Measurements from ENCODE around the gene P4HTM.

The P4HTM gene

GRCh38 chr3:49023775-49024174 lies 33.7 kb downstream of the P4HTM start:
- no peak for DNase-seq (ENCODE audit: low read depth in 2 of 2)

GRCh38 chr3:49024449-49024848 lies 34.4 kb downstream of the P4HTM start:
- DNase-seq (ENCODE audit: low read depth in 2 of 2), result no peak

GRCh38 chr3:49025005-49025792 lies 35.2 kb downstream of the P4HTM start:
- DNase-seq (ENCODE audit: low read depth in 2 of 2), result no peak

- no peak for DNase-seq (ENCODE audit: low read depth in 2 of 2)
Observed at GRCh38 chr3:49025793-49026520, 35.9 kb downstream of the P4HTM start.

- DNase-seq (ENCODE audit: low read depth in 2 of 2), result no peak
Observed at GRCh38 chr3:49026536-49026935, 36.5 kb downstream of the P4HTM start.

GRCh38 chr3:49027634-49028033 lies 37.6 kb downstream of the P4HTM start:
- DNase-seq (ENCODE audit: low read depth in 2 of 2), result no peak

- no peak for DNase-seq (ENCODE audit: low read depth in 2 of 2)
Observed at GRCh38 chr3:49028298-49028672, 38.2 kb downstream of the P4HTM start.

GRCh38 chr3:49028673-49029562 lies 38.9 kb downstream of the P4HTM start, which contains the start of gene IMPDH2:
IMPDH2 (minus strand) TSS chr3:49029398; CDS start chr3:49029350, 48 bp downstream.
- peak; percentile 89 for DNase-seq (ENCODE audit: low read depth in 2 of 2)

GRCh38 chr3:49029563-49029884 lies 39.5 kb downstream of the P4HTM start:
- DNase-seq (ENCODE audit: low read depth in 2 of 2), result no peak

- no peak for DNase-seq (ENCODE audit: low read depth in 2 of 2)
Observed at GRCh38 chr3:49030321-49030720, 40.3 kb downstream of the P4HTM start.

- DNase-seq (ENCODE audit: low read depth in 2 of 2), result no peak
Observed at GRCh38 chr3:49032646-49033304, 42.7 kb downstream of the P4HTM start.

- DNase-seq (ENCODE audit: low read depth in 2 of 2), result no peak
Observed at GRCh38 chr3:49034650-49035049, 44.6 kb downstream of the P4HTM start.

GRCh38 chr3:49035281-49035680 lies 45.2 kb downstream of the P4HTM start:
- DNase-seq (ENCODE audit: low read depth in 2 of 2), result no peak

- no peak for DNase-seq (ENCODE audit: low read depth in 2 of 2)
Observed at GRCh38 chr3:49053543-49053942, 63.5 kb downstream of the P4HTM start.

GRCh38 chr3:49054344-49054862 lies 64.4 kb downstream of the P4HTM start:
- no peak for DNase-seq (ENCODE audit: low read depth in 2 of 2)

All from stimulated activated CD4-positive, alpha-beta T cell treated with anti-CD3 and anti-CD28 coated beads, Interleukin-4, amount 100 ng/mL, for 48 hours (primary cell).